Loucy (cell line): Measurements from ENCODE around the gene RAPGEF2.

Experiments
- CTCF ChIP-seq: fragments of 200-600 bp; sonication (generic); conservative IDR thresholded peaks from 2 replicates; pipeline ENCODE4 v1.5.1; 2014; ENCODE audit warnings: mild to moderate bottlenecking, antibody characterized with exemption, low read length
- EZH2phosphoT487 ChIP-seq: fragments of 200-600 bp; IDR thresholded peaks from 2 replicates; pipeline ENCODE4 v1.6.1; 2018; ENCODE audit warnings: antibody characterized with exemption, mild to moderate bottlenecking, moderate library complexity, borderline replicate concordance

- TF ChIP-seq CTCF (no peak), EZH2phosphoT487 (no peak)
Measured at GRCh38 chr4:159229164-159229563, 126.3 kb downstream of the RAPGEF2 start.
